HG03442 (cell line): ENCODE measurements around the gene RBM26.

ENCODE experiments used
- ATAC-seq: cut with Tn5 transposase; IDR thresholded peaks from one replicate; pipeline ENCODE4 v1.9.1; 2021; ENCODE audit warnings: mild to moderate bottlenecking, moderate library complexity; ENCODE audit not compliant: unreplicated experiment

The RBM26 gene

DNA sequence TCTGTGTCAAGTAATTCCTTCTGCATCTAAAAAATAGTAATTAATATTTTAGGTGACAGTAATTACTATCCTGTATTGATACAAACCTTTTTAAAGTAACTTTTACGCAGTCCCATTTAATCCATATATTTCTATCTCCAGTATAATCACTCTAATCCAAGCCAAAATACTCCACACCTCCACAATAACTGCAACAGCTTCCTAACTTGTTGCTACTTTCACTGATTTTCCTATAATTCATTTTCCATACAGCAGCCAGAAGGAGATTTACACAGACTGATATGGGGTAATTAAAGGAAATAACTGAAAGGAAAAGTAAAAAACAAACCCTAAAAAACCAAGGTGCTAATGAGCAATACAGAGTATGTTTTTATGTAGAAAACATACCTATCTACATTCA lies 64.9 kb downstream of the RBM26 start:
- ATAC-seq = no peak

DNA sequence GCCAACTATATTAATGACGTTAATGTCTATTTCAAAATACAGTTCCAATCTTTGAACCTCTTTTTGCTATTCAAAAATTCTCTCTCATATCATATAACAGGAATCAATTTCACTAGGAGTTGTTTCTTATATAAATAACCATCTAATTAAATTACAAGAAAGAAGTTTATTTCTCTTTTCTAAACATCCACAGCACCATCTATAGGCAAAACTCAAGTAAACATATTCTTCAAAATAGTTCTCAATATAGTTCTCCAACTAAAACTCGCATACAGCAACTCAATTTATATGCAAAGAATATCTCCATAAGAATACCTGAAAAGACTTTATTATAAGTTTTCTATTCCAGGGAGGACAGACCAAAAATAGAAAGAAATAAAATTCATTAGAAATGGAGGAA lies 65.6 kb downstream of the RBM26 start:
- no peak for ATAC-seq

DNA sequence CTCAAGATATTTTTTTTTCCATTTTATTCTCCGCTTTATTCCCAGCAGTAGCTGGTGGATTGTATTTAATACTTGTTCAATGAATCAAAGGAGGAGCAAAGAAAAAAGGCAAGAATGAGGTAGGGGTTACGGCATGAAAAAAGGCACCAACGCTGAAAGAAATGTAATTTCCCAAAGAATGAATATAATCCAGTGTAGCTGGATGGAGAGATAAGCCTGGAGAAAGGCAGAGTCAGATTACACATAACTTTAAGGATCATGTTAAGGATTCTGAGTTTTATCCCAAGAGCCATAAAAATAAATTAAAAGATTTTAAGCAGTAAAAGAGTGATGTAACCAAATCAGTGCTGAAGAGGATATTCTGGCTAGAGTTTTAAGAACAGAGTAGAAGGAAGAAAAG lies 67.7 kb downstream of the RBM26 start:
- ATAC-seq = no peak

DNA sequence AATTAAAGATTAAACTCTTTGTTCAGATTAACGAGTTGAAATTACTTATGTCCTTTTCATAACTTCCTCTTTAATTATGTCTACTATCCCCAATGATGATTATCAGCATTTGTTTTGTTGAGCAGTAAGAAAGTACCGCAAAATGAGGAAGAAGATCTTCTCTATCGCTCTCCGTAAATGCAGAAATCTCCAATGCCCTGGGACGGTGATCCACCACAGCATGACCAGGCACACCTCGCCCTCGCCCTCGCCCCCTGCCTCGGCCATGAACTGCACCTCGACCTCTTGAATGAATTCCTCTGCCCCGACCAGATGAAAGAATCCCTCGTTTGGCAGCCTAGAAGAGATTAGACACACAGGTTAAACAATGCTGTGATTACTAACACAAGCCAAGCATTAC lies 69.1 kb downstream of the RBM26 start:
- ATAC-seq = no peak

DNA sequence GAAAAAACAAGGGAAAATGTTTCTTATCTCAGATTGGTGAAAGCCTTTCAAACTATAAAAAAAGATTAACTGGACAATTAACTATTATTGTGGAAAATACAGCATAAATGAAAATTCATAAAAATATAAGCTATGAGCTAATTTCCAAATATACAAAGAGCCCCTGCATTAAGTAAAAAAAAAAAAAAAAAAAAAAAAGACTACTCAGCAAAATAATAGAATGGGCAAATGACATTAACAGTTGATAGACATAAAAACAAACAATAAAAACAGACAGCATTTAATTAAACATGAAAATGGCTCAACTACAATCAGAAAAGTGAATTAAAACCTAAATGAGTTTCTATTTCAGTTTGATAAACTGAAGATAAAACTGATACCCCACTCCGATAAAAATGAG lies 77.5 kb downstream of the RBM26 start:
- no peak for ATAC-seq

DNA sequence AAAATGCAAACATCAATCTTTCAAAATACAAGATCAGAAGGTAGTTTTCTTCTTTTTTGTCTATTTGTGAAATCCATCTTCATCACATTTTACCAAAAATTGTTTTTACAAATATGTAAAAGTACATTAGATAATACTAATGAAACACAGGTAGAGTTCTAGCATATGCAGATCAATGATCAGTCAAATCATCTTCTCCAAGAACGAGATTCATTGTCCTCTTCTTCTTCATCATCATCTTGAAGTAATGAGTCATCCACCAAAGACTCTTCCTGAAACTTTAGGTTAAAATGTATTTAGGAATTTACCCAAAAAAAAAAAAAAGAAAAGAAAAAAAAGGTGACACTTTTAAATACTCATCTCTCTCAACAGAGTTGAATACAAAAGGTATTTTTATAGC lies 85.6 kb downstream of the RBM26 start:
- ATAC-seq = no peak

DNA sequence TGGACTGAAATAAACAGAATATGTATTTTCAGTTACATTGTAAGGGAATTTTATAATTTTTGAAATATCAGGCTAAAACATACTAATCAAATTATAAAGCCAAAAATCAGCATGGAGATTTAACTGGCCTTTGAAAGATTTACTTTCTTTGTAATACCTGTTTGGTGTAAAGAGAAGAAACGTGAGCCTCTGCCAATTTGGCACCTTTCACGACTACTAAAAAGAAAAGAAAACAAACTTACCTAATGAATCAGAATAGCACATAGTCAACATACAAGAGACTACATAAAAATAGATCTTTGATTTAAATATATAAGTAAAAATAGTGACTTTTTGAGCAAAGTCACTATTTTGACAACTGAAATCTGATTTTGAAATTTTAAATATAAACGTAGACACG lies 87.4 kb downstream of the RBM26 start:
- no peak for ATAC-seq

DNA sequence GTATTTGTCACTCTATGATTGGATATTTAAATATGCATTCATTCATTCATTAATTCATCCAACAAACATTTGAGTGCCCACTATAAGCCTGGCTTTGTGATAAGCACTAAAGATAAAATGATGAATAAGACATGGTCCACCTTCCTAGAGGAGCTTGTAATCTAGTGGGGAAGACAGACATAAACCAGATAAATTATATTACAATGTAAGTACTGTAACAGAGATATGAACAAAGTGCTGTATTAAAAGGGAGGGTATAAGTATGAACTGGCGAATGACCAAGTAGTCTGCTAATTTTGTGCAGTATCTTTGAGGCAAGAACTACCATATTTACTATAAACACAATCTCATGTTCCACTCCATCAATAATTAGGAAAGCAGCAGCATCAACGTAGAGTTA lies 88.2 kb downstream of the RBM26 start:
- no peak for ATAC-seq

DNA sequence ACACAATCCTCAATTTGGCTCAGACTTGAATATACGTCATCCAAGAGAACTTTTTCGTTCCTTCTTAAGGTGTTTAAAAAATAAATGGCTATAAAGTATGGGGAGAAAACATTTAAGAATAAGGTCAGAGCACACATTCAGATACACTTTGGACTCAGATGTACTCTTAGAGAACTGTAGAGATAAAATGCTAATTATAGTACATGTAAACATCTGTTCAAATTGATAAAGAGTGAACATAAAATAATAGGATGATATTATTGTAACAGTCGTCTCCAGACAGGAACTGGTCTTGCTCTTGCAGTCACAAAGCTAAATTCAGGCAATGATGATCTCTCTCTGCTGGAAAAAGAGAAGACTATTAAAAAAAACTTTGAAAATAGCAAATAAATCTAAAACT lies 91.4 kb downstream of the RBM26 start:
- no peak for ATAC-seq

DNA sequence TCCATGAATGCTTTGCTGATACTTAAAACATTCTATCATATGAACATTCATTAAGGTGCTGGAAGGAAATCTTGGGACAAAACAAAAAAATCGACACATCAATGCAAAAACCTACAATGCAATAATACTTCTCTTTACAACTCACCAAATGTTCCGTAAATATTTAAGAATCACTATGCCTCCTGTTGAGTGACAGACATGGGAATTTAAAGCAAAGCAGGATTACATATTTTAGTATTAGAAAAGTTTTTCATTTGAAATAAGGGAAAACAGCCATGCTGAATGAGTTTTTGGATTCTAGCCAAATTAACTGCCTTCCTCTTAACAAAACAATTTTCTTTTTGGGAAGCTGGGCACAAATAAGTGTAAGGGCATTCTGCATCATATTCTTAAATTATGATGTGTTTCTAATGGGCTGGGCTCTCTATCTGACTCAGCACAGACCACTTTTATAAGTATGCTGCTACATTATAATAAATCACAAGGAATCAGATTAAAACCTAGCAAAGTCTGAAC lies 93.7 kb downstream of the RBM26 start:
- no peak for ATAC-seq

DNA sequence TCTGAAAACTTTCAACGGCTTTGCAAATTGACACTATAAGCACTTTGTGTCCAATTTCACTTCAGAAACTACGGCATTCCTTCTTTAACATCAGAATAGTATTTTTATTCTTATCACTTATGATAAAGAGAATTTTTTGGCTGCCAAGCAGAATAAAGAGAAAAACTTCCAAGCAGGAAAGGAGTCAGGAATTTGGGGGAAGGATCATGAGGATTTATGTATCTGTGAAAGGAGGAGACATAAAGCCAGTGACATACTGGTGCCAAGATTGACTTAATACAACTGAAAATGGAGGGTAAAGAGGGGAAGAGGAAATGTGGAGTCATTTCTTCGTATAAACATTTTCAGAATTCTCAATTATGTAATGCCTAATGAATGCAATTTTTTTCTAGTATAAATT lies 94.7 kb downstream of the RBM26 start:
- ATAC-seq = no peak

DNA sequence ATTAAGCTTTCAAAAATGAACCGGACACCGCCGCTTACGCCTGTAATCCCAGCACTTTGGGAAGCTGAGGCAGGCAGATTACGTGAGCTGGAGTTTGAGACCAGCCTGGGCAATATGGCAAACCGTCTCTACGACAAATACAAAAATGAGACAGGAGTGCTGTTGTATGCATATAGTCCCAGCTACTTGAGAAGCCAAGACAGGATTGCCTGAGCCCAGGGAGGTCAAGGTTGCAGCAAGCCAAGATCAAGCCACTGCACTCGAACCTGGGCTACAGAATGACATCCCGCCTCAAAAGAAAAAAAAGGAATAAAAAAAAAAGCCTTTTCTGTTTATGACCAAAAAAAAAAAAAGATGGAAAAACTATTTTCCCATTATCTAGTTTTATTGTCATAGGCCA lies 96.4 kb downstream of the RBM26 start:
- ATAC-seq = no peak

DNA sequence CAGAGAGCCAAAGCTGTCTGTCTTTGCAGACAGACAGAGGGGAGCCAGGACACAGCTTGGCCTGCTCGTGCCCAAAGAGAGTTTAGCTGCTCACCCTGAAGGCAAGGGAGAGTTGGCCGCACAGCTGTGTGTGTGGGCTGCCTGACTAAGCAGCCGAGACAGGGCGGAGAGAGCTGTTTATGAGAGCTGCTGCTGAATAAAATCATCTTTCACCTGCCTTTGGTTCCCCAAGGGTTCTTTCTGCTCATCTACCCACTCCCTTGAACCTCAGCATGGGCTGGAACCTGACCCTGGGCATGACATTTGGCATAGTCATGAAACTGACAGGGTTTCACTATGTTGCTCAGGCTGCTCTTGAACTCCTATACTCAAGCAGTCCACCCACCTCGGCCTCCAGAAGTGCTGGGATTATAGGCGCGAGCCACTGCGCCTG lies 98.2 kb downstream of the RBM26 start:
- ATAC-seq = peak; percentile 65

DNA sequence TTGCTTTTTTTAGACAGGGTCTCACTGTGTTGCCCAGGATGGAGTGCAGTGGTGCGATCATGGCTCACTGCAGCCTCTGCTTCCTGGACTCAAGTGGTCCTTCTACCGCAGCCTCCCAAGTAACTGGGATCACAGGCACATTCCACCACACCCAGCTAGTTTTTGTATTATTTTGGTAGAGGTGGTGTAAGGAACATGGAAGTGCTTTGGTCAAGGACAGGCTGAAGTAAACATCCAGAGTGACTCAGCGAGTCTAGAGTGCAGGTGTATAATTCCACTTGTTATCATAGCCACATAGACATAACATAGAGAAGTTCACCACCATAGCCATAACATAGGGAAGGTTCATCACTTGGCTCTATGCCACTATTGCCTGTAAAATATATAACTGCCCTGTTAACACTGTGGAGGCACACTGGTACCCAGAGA lies 98.6 kb downstream of the RBM26 start:
- ATAC-seq = no peak

DNA sequence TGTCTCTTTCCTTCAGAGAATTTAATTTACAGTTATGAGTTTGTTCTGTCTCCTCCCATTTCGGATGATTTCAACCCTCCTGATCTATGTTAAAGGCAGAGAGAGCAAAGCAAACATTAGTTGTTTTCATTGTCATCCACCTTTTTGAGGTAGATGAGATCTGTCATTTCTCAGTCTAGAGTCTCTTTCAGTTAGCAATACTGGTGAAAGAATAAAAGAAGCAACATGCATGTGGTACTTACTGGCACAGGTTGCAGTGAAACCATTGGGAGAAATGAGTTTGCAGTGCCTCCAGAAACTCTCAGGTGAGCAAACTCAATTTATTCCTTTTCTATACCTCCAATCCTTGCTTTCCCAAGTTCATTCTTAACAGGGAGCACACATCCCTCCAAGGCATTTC lies 99.4 kb downstream of the RBM26 start:
- ATAC-seq = no peak

DNA sequence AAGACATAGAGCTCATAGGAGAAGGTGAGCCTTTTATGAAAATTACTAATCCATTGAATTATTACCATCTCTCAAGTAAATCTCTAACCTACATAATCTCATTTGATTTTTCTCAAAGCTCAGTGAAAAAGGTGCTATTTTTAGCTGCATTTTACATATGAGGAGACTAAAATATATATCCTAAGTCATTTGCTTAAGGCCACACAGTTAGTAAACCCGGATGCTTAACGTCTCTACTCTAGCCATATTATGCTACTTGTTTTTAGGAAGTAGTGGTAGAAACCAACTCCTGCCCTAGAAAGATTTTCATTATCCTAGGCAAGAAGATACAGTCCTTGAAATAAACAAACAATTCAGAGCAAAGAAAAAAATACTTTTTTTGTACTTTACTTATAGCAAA lies 108.9 kb downstream of the RBM26 start:
- ATAC-seq = no peak

DNA sequence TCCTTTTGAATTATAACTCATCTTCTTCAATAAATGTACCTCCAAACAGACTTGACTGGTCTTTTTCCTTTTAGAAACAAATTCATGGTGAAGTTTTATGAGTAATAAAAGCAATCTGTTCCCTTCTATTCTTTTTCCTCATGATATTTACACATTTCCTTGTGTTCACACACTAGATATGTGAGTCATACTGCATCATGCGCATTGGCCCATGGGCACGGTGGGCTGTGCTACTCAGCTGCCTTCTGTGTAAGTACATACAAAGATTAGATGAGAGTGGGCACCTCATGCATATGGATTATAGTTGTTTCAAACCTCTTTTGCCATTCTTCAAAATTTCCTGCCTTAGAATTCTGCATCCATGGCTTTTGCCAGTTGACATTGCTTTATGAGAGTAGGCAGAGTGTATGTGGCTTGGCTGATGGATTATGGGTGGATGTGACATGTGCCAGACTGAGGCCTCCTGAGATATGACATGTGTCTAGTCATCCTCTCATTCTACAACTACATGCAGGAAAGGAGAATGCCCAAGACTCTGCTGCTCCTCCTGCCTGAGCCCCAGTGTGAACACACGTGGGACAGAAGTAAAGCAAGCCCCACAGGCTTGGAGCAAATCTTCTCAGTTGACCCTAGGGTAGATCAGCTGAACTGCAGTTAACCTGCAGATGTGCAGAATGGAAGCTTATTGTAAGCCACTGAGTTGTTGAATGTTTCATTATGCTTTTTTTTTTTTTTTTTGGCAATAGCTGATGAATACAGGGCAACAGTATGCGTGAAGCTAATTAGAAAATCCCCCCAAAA lies 109.9 kb downstream of the RBM26 start:
- ATAC-seq = no peak

DNA sequence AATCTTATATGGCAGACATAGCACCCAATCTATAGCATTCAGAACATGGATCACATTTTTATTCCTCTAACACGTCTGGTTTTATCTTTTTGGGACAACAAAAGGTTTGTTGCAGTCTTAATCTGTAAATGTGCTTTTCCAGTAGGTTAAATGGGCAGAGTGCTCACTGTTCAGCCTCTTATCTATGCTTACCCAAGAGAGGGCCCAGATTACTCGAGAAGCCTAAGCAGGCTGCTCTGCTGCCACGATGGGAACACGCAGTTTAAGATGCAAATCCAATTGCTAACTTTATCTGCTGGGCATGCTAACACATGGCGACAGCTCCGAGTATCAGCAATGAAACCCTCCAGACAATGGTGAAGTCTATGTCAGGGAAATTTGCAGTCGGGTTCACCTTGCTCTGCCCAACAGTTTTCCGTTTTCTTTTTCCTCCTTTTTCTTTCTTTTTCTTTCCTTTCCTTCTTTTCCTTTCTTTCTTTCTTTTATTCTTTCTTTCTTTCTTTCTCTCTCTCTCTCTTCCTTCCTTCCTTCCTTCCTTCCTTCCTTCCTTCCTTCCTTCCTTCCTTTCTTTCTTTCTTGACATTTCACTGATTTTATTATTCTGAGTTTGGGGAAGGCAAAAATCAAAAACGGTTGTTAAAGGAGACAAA lies 115.3 kb downstream of the RBM26 start:
- no peak for ATAC-seq

DNA sequence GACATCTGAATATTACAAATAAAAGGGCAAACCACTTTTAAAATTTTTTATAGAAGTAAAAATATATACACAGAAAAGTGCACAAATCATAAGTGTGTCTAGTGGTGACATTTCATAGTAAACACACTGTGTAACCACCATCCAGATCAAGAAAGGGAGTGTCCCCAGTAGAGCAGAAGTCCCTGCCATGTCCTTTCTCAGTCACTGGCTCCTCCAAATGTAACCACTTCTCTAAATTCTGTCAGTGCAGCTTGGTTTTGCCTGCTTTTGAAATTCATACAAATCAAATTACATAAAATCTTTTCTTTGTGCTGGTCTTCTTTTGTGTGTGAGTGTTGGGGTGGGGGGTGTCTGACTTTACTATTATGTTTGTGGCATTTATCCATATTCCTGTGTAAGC lies 116.5 kb downstream of the RBM26 start:
- ATAC-seq = no peak

DNA sequence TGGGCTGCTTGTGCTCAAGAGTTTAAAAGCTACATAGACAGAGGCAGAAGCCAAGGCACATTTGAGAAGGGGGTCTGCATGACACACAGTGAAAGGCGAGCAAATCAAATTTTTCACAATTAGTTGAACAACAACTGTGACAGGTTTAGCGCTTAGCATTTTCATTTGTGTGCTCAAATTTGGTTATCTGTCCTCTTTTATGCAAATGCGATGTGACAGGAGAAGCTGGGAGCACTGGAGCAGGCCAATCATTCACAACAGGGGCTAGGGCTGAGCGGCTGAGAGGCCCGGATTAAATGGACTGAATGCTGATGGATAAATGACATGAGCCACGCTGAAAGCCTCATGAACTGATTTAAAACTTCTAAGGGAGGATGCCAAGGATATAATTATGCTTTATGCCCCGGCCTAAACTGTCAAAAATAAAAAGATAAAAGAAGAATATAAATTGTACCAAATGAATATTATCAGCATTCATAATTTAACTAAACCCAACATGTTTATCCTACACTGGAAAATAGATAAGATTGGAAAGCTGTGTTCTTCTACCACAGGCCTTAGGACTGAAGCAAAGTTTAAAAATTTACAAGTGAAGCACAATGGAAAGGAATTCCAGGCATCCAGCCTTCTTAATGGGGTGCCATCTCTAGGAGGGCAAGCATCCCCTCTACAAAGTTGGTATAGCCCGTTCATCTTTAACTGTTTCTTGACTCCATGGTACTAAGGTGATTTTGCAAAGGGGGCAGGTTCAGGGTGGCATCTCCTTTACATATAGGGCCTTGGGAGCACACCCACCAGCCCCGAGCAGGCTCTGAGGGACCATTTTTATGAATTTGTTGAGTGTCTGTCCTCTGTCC lies 117.9 kb downstream of the RBM26 start:
- ATAC-seq = no peak

DNA sequence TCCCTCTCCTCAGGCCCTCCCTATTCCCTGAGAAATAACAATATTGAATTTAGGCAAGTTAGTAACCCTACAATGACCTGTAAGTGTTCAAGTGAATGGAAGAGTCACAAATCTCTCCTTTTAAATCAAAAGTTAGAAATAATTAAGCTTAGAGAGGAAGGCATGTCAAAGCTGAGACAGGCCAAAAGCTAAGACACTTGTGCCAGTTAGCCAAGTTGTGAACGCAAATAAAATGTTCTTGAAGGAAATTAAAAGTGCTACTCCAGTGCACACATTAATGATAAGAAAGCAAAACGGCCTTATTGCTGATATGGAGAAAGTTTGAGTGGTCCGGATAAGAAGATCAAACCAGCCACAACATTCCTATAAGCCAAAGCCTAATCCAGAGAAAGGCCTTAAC lies 120.9 kb downstream of the RBM26 start:
- no peak for ATAC-seq

DNA sequence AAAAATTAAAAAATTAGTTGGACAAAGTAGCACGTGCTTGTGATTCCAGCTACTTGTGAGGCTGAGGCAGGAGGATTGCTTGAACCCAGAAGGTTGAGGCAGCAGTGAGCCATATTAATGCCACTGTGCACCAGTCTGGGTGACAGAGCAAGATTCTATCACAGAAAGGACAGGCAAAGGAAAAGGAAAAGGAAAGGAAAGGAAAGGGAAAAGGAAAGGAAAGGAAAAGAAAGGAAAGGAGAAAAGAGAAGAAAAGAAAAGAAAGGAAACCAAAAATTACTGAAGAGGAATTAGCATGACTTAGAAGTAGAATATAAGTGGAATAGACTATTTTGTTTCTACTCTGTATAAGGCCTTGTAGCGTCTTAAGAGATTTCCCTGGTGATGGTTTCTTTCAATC lies 122.3 kb downstream of the RBM26 start:
- no peak for ATAC-seq
